Measurements from ENCODE around the gene CCDC169. TPM values are rescaled to one million over a fixed set of nuclear protein-coding genes. Genes with fewer than 3 reads are reported as not detected.
A peak's percentile ranks its signal among the peaks of the same experiment; 100 is the strongest.
"Not testable (repeated sequence)": the region's sequence is repeated elsewhere in the genome, so short reads cannot be mapped to it uniquely, and the experiment has no call there.

CCDC169 gene
- total RNA-seq: 1.0 and 1.2 TPM in 2 replicates

DNA sequence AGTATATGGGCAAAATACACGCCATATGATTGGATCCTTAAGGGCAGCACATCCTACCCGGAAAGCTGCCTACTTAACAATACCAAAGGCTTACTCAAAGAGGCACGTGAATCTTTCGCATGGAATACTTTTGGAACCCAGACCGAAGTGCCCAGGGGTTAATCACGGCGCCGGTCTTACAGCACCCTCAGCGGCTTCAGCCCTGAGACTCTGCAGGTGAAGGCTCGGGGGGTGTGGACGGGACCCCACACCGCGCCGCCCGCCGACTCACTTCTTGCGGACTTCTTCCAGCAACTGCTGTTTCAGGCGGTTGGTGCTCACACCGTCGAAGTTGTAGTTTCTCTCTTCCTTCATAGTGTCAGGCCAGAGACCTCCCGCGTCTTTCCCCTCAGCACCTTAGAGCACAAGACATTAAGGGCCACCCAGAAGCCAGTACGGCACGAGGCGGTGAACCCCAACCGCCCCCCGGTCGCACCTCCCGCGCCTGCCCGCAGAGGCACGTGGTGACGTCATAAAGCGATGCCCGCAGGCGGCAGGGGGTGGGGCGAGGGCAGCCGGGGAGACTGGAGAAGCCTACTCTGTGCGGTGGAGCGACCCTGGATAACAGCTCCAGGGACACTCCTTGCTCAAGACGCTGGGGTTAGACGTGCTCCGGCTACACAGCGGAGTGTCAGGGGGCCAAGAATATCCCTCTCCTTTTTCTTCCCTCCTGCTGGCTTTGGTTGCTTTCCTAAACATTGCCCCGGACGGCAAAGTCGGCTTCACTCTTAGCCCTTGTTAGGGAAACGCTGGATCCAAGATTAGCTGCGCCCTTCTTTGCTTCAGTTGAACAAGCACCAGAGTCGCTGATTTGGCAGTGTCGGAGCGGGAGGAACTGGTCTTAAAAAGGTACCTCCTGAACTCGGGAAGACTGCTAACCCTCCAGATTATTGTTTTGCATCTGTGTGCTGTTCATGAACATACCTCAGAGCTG is at the start of gene CCDC169:
CCDC169 (minus strand) TSS at position 449 of the 973 bp plus-strand sequence; CDS start at position 354, 95 bp downstream.
- peak; percentile 78 for DNase-seq

DNA sequence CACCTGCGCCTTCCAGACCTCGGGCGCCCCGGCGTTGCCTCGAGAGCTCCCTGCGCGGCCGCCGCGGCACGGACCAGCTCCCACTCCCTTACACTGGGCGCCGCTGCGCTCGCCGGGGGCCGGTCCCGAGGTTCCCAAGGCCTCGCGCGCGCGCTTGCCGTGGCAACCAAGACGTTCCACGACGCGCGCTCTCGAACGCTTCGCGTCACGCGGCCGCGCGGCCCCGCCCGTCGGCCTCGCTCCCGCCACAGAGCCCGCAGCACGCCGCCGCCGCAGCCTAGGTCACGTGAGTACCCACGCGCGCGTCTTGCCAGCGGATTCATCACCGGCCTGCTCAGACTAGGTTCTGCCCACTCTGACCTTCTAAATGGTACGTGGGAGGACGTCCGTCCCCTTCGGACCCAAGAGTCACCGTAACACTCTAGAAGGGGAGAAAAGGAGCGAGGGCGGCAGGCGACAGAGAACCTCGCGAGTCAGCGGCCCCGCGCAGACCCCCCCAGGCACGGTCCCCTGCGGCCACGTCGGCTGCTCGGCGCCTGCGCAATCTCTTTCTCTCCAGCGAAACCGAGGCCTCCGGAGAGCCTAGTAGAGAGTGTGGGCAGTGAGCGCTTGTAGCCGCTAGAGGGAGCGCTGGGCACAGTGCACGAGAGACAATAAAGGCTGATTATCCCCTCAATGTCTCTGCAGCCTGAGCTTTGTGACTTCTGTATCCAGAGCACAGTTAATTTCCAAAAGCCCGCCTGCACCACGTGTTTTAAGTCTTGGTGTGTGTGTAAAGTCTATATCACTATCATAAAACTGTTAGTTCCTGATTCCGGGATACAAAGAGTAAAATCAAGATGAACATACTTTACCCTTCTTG is 48.8 kb upstream of the CCDC169 start, which contains the start of gene SPART:
SPART (minus strand) TSS at position 173 of the 862 bp plus-strand sequence. CDS start 10,564 bp downstream, outside the sequence.
- peak; percentile 94 for DNase-seq

DNA sequence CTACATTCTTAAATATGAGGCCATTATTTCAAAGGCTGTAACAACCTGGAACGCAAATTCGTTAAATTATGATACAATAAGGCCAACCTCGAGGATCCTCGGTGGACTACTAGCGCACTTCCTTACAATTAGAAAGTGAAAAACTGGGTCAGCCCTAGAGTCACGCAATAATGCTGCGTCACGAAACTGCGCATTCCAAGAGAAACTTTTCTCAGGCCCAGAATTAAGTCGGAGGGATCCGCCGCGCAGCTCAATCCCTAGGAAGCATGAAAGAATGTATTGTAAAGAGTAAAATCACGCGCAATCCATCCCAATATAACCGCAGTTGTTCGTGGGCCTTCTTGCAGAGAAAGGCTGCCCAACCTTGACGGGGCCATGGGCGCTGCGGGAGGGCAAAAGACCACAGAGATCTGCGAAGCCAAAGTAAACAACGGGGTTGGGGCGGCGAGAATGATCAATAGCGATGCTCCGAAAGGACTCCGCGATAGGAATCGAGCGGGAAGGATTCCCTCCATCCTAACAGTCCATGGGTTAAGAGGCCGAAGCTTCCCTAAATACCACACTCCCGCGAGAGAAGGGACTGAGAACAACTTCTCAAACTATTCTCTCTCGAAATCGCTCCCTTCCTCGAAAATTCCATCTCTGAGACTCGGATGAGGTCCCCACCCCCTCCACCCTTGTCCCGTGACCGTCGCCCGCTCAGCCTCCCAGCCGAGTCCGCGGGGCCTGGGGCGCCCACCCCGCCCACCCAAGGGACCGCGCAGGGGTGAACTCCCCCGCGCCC is 48.0 kb upstream of the CCDC169 start:
- peak; percentile 91 for DNase-seq

DNA sequence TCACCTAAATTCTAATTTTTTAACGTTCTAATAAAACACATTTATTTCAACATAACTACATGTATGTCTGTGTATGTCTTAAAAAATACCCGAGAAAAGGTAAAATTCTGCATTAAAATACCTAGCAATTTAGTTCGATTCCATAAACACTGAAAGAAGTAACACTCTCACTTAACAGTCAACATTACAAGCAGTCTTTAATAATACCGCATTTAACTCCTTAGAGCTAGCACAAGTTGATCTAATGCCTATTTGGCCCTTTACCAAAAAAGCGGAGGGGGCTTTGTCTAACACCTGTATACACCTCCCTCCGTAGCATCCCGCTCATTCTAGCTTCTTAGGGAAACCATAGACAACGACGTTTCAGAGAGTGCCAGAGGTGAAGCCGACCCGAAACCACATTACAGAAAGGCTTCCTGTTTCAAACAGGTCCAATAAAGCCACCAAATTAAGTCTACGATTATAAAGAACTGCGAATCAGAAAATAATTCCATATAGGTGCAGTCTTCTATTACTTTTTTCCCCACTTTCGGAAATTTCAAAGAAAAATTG is 47.3 kb upstream of the CCDC169 start:
- DNase-seq: peak; percentile 36

DNA sequence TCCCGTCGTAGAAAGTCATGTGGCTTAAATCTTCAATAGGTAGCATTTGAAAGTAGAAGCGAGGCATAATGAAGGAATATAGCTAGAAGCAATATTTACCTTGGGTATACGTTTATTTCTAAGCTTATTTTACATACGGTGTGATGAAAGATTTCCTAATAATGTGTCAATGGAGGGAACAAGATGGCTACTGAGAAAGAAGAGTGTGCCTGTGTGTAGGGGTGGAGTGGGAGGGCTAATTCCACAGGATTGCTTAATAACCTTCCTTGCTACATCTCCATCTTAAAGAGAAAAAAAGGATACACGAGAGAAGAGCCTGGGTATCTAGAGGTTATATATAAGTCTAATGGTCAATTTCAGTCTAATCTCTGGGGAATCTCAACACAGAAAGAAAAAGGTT is 46.6 kb upstream of the CCDC169 start:
- no peak for DNase-seq

DNA sequence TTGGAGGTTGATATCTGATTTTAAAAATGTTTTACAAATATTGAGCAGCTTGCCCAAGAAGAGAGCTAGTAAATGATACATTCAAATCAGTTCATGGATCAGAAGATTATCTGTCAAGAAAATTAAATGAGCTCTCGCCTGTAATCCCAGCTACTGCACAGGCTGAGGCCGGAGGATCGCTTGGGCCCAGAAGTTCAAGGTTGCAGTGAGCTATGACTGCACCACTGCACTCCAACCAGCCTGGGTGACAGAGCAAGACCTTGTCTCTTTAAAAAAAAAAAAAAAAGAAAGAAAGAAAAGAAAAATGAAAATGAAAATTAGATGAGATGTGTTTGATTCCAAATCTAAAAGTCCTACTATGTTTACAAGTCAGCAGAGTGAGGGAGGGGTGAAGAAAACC is 46.2 kb upstream of the CCDC169 start:
- no peak for DNase-seq

DNA sequence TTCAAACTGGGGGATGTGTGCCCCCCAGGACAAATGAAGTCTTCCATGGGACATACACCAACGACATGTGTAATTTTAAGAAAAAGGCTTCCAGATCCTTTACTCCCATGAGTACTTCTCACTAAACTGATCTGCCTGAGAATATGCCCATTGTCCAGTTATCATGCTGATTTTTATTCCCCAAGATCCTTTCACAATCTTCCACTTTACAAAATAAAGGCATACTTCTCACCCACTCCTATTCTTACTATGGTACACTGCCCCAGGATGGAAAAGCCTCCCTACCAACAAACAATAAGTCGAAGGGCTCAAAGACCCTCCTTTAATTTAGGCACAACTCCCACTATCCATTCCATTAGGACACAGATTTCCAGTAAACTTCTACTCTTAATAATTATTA is 45.1 kb upstream of the CCDC169 start:
- DNase-seq: no peak

DNA sequence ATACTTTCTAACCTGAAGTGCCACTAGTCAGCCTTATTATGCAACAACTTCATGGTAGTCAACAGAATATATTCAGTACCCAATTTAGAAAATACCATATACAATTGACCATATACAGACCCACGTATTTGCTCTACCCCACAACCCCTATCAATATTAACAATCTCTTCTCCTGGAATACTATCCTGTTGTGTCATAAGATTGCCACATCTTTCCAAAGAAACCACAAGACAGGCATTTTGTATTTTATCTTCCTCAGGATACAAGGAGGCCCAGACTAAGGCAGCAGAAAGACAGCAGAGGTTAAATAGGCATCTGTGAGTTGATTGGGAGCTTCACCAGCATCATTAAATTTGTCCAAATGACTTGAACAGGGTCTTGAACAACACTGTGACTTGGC is 44.1 kb upstream of the CCDC169 start:
- DNase-seq: no peak

DNA sequence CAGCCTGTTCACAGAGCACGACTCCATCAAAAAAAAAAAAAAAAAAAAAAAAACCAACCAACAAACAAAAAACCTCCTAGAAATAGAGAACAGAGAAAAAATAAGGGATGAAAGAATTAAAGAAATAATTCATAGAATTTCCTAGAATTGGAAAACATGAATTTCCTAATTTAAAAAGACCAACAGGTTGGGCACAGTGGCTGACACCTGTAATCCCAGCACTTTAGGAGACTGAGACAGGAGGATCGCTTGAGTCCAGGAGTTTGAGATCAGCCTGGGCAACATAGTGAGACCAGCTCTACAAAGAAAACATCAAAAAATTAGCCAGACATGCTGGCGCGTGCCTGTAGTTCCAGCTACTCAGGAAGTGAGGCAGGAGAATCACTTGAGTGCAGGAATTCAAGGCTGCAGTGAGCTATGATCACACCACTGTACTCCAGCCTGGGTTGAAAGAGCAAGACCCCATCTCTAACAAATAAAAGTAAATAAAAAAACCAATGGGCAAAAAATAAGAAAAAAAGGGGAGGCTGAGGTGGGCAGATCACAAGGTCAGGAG is 42.1 kb upstream of the CCDC169 start:
- peak; percentile 50 for DNase-seq

DNA sequence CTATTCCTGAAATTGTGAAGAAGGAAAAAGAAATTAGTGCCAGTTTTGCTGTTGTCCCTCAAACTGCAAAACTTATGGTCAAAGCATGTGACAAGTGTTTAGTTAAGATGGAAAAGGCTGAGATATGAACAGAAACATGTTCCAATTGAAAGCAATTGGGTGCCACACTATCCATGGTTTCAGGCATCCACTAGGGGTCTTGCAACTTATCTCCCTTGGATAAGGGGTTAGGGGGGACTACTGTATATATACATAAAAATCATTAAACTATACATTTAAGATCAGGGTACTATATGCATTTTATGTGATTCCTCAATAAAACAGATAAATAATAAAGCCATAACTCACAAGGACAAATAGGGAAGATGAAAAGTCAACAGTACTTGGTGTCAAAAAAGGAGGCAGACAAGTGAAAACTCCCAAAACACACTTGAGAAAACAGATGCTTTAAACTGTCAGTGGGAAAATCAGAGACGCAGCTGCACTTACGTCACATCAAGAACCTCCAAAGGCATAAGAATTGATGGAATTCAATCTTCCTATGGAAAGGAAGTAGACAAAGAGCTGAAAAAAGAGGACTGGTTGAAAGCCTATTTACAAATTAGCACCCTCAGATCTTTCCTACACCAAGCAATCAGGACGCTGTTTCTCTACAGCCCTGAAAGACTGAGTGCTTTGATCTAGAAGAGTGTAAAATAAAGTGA is 40.5 kb upstream of the CCDC169 start:
- DNase-seq: no peak

DNA sequence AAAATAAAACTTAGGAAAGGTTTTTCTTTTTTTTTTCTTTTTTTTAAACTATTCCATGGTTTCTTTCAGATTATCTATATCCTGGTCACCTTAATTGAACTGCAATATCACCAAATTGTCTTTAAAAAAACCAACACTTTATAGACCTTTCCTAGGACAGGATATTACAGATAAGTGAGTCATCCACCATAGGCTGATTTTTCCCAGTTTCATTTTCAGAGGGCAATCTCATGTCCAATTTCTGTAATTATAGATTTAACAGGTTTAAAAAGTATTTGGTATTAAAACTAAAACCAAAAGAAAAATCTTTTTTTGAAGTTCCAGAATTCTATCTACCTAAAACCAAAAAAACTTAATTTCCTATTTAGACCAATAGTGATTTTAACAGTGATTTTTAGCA is 35.4 kb upstream of the CCDC169 start:
- peak; percentile 71 for DNase-seq

DNA sequence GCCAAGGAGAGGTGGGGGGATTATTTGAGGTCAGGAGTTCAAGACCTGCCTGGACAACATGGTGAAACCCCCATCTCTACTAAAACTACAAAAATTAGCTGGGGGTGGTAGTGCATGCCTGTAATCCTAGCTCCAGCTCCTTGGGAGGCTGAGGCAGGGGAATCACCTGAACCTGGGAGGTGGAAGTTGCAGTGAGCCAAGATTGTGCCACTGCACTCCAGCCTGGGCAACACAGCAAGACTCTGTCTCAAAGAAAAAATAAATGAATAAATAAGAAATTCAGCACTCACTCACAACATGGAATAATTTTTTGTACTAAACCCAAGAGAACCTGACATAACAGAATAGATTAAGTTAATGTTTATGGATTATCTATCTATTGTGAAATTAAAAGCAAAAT is 34.6 kb upstream of the CCDC169 start:
- not testable (repeated sequence) for DNase-seq

DNA sequence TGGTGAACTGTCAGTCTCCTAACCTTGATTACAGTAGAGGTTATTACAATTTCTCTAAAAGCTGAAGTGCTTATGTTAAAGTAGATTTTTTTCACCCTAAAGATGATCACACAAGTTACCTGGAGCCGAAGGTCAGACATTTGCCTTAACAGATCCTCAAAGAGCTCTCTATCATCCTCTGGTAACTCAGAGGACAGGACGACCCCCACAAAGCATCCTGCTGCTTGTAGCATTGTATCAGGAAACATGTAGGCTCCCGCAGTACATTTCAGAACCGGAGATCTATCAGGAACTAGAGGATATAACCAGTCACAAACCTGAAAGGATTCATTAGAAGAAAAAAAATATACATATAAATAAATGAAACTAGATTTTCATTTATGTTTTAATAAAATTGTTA is 33.7 kb upstream of the CCDC169 start:
- no peak for DNase-seq

DNA sequence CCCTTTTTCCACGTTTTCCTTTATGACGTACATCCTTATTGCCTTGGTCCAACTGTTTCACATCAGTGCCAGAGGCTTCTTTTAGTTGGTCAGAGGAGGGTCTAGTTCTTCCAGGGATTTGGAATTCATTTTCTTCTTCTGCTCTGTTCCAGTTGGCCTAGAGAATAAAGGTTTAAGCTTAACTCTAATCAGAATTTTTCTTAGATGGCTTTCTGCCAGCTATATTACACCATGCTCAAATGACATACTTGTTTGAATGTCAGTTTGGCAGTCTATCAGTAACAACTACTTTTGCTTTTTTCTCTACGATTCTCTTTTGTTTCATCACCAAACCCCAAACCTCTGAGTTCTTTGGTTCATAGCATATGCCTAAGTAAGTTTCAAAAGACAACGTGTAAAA is 31.7 kb upstream of the CCDC169 start:
- DNase-seq: no peak

DNA sequence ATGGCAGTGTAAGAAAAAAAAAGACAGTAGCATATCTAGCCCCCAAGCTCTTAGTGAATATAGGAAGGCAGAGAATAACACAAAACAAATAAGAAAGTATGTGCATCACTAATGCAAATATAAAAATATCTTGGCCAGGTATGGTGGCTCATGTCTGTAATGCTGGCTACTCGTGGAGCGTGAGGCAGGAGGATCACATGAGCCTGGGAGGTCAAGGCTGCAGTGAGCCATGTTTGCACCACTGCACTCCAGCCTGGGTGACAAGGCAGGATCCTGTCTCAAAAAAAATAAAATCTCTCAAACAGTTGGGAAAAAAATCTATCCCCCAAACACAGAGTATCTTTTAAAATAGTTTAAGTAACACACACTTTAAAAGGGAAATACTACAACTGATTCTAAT is 31.2 kb upstream of the CCDC169 start:
- no peak for DNase-seq

DNA sequence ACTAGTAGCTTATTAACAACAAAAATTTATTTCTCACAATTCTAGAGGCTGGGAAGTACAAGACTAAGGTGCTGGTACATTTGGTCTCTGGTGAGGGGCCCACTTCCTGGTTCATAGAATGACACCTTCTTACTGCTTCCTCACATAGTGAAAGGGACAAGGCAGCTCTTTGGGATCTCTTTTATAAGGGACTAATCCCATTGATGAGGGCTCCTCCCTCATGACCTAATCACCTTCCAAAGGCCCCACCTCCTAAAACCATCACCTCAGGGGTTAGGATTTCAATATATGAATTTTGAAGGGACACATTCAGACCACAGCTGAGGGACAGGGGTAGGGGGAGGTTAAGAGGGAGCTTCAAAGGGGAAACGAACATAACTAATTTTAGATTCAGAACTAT is 28.3 kb upstream of the CCDC169 start:
- DNase-seq: no peak

DNA sequence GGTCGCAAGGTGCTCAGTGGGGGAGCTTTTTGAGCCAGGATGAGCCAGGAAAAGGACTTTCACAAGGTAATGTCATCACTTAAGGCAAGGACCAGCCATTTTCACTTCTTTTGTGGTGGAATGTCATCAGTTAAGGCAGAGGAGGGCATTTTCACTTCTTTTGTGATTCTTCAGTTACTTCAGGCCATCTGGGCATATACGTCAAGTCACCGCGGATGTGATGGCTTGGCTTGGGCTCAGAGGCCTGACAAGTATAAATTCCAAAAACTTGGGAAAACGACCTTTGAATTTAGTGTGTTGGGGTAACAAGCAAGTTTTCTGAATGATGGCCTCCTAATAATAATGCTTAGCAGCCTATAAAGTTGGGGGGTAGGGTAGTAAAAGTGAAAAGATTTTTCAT is 27.3 kb upstream of the CCDC169 start:
- not testable (repeated sequence) for DNase-seq

DNA sequence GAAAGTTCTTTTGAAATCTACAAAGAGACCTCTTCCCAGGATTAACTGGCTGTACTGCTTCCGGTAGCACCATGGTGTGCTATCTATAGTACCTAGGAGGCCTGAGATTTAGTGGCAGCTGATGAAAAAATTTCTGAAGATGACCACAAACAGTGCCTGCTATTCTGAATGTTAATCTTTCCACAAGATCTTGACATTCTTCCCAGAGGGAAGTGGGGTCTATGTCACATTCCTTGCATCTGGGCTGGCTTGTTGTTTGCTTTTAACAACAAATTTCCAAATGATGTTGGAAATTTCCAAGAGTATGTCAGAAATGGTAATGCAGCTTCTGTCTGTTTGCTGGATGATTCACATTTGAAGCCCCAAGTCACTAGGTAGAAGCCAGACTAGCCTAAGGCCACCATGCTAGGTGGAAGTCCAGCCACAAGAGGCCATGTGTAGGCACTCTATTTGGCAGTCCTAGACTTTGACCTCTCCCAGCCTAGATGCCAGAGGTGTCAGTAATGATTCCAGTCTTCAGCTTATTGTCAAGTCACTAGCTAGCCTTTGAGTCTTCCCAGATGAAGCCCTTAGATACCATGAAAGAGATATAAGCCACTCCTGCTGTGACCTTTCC is 26.4 kb upstream of the CCDC169 start:
- DNase-seq: no peak

DNA sequence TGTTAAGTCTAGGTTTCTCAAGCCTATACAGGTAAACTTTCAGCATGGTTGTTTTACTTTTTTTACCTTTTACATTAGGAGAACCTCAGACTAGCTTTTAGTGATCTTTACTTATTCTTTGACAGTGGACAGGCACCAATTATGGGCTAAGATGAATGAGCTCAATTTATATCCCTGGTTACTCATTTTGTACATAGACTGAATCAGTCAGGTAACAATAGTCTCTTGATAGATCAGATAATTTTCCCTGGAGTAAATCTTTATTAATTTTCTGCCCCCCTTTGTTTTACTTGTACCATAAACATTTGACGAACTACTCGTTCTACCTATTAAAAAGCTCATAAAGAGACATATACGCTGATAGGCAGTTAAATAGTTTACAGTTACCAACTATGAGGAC is 25.8 kb upstream of the CCDC169 start:
- no peak for DNase-seq

DNA sequence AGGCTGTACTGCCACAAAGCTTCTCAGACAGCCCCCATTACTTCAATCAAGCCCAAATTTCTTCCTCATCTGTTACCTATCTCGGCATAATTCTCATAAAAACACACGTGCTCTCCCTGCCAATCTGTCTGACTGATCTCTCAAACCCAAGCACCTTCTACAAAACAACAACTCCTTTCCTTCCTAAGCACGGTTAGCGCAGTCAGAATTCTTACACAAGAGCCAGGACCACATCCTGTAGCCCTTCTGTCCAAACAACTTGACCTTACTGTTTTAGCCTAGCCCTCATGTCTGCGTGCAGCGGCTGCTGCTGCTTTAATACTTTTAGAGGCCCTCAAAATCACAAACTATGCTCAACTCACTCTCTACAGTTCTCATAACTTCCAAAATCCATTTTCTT is 22.2 kb upstream of the CCDC169 start:
- not testable (repeated sequence) for DNase-seq
